WTC11 (cell line): ENCODE results near the gene CAPN11.

ENCODE experiments used
- CTCF ChIP-seq: fragments of 200-600 bp; IDR thresholded peaks from 2 replicates; pipeline ENCODE4 v1.8.0; 2022; ENCODE audit warnings: antibody characterized with exemption
- USF2 ChIP-seq: sonication (generic); formaldehyde crosslinking; IDR thresholded peaks from 2 replicates; pipeline ENCODE4 v1.8.1; 2023; ENCODE audit warnings: mild to moderate bottlenecking, missing genetic modification reagents, moderate library complexity
- ZNF138 ChIP-seq: sonication (generic); formaldehyde crosslinking; conservative IDR thresholded peaks from 2 replicates; pipeline ENCODE4 v1.8.1; 2022; ENCODE audit warnings: mild to moderate bottlenecking, moderate library complexity, missing genetic modification reagents
- ZNF317 ChIP-seq: sonication (generic); formaldehyde crosslinking; IDR thresholded peaks from 2 replicates; pipeline ENCODE4 v1.8.1; 2023; ENCODE audit warnings: low read depth, mild to moderate bottlenecking, moderate library complexity, missing genetic modification reagents, borderline replicate concordance

DNA sequence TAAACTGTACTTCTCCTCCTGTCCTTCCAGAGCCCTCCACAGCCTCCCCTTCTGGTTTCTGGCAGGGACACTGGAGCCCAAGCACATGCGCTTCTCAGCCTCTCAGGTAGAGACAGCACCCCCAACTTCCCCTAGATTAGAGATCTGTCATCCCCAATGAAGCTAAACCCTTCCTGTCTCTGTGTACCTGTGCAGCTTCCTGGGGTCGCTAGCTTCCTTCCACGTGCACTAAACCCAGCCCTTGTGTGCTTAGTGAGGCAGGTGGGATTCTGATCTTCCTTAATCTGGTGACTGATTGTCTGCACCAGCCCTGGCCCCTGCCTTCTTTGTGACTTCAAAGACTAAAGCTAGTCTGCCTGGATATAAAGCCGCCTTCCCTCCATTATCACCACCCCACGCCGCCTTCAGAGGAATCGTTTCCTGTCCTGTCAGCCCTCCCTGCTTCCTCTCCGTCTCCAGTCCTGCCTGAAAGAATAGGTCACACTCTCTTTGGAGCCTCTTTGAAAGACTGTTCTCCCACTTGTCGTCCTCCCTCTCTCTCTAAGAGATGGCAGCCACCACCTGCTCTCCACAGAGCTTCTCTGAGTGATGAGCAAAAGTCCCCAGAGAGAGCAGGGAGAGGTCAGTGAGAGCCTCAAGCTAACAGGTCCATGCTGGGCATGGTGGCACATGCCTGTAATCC is 27.5 kb downstream of the CAPN11 start:
- TF ChIP-seq CTCF = no peak
- TF ChIP-seq USF2 = no peak
- no peak for TF ChIP-seq ZNF138 (CRISPR knock-in tag)
- no peak for TF ChIP-seq ZNF317 (CRISPR knock-in tag)
